HG02763 (cell line): Measurements from ENCODE around the gene PDIA5.
A peak's percentile ranks its signal among the peaks of the same experiment; 100 is the strongest.

Experiments
- ATAC-seq: cut with Tn5 transposase; IDR thresholded peaks from one replicate; pipeline ENCODE4 v1.9.1; 2021; ENCODE audit warnings: mild to moderate bottlenecking, moderate library complexity; ENCODE audit not compliant: unreplicated experiment

Gene PDIA5

GRCh38 chr3:123070510-123070909 is 3.7 kb downstream of the PDIA5 start:
- ATAC-seq, result no peak

- ATAC-seq, result no peak
These were observed 4.3 kb downstream of the PDIA5 start for GRCh38 chr3:123071146-123071545.

GRCh38 chr3:123071581-123071980 is 4.8 kb downstream of the PDIA5 start:
- ATAC-seq, result no peak

GRCh38 chr3:123072152-123072551 is 5.3 kb downstream of the PDIA5 start:
- no peak for ATAC-seq

DNA sequence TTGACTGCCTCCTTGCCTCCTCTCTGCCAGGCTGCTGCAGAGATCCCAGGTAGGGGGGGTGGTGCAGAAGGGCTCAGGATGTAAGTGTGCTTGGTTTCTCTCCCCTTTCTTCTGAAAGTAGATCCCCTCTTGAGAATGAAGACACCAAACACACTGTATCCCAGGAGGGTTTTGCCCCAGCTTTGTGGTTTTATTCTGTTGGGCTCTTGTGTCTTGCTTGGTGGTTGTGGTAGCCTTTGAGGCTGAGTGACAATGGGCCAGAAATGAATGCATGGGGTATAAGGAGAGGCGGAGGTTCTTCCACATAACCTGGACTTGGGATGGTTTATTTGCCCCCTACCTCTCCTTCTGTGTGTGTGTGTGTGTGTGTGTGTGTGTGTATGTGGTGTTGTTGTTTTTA is 5.7 kb downstream of the PDIA5 start:
- ATAC-seq, result no peak

GRCh38 chr3:123075359-123075758 is 8.5 kb downstream of the PDIA5 start:
- ATAC-seq, result no peak

DNA sequence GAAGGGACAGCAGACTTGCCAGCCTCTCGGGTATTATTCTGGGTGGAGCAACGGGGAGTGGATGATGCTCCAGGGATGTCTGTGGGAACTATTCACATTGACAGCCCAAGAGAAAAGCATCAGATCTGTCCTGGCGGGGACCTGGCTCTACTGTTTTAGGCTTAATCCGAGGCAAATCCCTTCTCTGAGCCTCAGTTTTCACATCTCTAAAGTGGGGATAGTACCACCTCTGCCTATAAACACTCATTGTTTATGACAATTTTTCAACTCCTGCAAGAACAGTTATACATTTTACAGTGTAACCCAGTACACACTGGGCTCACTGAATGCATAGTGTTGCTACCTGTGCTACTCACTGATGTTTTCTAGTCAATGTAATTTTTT is 9.3 kb downstream of the PDIA5 start:
- ATAC-seq, result no peak

DNA sequence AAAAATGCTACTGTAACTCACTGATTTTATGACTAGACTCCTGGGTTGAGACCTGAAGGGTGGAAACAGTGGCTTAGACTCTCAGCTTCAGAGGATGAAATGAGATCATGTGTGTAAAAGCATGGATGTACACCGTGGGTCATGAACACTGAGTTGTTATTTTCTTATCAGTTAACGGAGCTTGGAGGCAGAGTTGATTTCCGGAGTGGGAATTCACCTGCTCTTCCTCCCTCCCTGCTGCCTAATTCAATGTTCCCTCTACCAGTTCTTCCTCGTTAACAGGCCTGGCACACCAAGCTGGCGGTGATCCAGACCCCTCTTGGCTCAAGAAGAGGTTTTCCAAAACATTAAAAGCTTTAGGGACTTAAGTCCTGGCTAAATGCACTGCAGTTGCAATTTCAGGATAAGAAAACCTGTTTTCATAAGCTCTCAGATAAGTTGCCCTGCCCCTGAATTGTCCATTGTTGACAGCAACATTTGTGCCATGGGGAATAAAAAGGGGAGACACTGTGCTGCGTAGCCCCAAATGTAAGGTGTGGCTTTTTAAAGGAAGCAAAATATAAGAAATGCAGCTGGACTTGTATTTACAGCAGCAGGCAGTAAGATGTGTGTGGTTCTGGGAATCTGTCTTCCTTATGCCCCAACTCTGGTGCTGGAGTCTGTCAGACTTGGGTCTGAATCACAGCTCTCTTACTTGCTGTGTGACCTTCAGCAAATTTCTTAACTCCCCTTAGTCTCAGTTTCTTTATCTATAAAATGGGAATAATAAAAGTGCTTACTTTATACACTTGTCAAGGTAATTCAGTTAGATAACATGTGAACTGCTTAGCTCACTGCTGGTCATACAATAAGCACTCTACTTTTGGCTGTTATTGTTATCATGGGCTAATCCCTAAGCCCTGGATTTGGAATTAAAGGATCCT is 9.9 kb downstream of the PDIA5 start:
- no peak for ATAC-seq

DNA sequence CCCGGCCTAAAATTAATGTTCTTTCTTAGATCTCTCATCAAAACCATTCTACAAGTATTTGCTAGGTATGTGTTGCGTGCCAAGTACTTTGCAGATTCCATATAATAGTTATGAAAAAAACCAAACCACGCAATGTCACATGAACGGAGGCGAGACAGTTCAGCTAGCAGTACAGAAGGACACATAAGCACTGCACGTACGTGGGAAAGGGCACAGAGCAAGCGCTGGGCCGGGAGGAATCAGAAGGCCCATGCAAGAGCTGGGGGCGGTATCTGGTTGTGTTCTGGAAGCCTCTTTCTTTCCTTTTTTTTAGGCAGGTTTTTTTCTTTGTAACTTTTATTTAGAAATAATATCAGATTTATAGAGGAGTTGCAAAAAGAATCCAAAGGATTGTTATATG is 11.3 kb downstream of the PDIA5 start:
- ATAC-seq, result no peak

DNA sequence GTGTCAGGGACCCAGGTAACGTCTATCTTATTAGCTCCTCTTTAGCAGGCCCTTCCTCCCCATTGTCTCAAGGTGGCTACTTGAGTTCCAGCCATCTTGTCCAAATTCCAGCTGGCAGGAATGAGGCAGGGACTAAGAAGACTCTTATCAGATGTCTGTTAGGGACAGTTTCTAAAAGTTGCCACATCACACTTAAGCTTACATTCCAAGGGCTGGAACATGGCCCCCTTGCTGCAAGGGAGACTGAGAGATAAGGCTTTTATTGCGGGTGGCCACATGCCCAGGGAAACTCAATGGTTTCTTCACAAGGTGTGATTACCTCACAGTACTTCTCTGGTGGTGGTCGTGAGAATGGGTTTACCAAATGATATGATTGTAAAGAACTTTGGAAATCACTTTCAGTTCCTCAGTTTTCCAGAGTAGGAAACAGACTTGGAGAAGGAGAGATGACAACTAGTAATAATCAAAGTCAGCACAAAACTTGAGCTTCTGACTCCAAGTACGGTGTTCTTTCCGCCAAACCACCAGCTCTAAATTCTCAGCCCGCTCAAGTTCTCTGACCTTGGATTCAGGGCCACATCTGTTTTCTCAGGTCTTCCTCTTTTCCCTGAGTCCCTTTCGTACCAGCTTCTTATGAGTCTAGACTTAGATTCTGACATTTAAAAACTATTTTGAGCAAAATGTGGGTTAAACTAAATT is 14.2 kb downstream of the PDIA5 start:
- ATAC-seq, result no peak

DNA sequence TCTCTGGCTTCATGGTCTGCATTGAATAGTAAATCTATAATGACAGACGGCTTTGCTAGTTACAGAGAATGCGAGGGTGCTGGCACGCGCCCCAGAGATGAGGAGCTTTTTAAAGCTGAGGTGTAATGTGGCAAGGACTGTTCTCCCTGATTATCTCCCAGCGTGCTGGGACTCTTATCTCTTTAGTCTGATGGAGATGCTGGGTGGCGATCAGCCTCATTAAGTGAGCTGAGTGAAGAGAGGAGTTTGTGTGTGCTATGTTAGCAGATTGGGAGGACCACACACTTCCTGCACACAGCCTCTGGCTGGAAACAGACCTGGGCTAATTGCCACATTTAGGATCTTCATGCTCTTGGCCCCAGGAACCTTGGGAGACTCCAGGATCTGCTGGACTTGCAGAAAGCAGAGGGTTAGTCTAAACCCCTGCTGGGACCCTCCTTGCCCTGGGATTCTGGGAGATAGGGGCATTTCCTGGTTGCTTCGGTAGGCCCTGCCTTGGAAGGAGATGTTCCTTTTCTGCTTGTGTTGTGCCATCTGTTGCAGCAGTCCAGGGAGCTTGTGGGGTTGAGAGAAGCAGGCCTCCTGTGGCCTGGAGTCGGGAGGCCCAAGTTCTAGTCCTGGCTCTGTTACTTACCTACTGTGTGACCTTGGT is 15.0 kb downstream of the PDIA5 start:
- peak; percentile 11 for ATAC-seq

DNA sequence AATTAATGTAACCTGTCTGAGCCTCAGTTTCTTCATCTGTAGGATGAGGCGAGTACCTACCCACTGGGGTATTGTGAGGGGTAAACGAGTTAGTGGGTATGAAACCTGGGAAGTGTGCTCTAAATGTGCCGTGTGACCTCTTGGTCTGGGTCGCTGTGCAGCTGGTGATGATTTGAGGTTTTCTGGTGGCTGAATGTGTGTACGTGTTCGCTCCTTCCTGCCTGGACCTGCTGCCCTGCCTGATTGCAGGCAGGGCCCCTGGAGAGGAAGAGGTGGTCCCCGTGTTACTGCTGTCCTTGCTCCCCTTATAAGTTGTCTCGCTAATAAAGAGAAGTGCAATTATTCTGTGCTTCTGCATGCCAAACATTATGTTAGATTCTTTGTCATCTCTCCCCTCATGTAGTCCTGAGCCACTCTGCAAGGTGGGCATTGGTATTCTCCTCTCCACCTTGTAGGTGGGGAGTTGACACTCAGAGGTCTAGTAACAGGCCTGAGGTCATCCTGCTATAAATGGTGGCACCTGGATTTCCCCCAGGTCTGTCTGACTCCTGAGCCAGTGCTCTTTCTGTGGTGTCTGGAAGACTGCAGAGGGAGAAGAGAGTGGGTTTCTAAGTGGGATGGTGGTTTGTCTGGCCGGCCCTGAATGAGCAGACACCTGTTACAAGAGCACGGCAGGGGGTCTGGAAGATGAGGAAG is 15.7 kb downstream of the PDIA5 start:
- peak; percentile 56 for ATAC-seq

DNA sequence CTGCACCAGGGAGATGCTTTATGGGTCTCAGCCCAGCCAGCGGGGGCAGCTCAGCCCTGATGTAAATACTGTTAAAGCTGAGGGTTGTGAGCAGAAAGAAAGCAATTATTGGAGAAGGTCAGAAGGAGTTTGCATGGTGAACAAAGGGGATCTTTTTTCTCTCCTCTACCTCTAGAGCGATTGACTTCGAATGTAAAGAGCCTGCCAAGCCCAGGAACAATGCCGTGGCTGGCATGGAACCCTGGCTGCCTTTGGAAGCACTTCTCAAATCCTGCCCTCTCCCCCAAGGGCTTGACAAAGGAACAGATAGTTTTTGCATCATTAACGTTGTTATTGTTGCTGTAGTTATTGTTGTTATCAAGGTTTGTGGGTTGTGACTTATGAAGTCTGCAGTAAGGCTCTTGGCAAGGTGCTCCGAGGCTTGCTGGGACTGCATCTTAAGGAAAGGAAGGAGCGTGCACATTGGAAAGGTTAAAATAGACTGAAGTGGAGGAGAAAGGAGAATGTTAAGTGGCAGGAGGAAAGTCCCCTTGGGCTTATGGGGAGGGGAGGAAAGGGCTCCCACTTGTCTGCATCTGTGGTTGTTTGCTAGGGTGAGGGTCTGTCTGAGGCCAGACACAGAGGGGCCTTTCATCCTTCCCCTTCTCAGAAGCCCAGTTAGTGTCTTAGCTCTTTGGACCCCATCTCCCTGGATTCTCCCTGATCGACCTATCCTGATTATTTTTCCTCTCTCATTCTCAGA is 16.7 kb downstream of the PDIA5 start:
- ATAC-seq, result no peak

GRCh38 chr3:123084192-123084591 is 17.4 kb downstream of the PDIA5 start:
- no peak for ATAC-seq

DNA sequence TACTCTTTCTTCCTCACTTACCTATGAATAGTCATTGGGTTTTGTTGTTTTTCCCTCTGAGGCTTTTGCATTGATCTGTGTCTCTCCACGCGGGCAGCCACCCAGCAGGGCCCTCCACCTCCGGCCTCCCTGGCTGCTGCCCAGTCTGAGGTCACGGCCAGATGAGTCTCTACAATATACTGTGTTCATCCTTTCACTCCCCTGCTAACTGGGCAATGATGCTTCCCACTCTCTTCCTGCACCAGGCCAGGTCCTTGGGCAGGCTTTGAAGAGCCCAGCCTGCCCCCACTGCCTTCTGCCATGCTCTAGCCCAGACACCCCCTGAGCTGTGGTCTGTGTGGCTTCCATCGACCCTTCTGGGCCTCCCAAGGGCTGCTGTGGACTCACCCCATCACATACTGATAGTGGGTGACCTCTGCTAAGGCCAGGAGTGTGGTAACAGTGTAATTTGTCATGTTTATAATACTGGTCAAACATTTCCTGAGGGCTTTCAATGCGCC is 18.0 kb downstream of the PDIA5 start:
- ATAC-seq, result no peak

DNA sequence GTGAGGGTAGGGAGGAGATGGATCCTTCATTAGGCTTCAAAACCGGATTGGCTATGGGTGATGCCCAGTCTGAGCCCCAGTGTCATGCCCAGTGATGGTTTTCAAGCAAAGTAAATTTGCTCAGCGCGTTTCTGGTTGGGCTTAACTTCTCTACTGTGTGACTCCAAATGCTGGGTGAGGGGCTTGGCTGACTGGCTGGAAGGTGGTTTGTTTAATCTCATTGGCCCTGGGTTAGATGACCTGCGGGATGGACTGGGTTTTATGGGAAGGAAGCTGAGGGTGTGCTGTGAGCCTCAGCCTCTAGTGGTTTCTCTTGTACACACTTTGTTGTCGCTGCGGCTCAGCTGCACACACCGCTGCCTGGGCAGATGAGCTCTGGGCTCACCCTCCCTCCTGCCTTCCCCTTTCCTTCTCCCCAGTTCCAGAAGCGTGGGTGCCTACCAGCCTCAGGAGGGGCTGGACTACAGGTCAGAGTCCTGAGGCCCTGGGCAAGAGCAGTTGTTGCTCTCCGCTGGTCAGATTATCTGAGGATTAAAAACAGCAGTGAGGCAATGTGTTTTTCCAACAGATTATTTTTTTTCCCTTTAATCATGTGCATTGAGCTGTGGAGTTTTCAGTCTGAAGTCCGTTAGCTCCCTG is 18.6 kb downstream of the PDIA5 start:
- no peak for ATAC-seq

GRCh38 chr3:123085932-123086627 is 19.3 kb downstream of the PDIA5 start:
- ATAC-seq, result no peak

GRCh38 chr3:123088387-123088786 is 21.6 kb downstream of the PDIA5 start:
- no peak for ATAC-seq
